ENCODE data around the gene FUBP3. TPM values are rescaled to one million over a fixed set of nuclear protein-coding genes. Genes with fewer than 3 reads are reported as not detected.

Gene FUBP3
- total and polyA plus RNA-seq, 2 experiments from 2014 or later, result 42.5 to 74.8 TPM

GRCh38 chr9:130662099-130662969 lies 83.0 kb downstream of the FUBP3 start:
- TF ChIP-seq POLR2AphosphoS5 (IDR thresholded peaks at IDR 0.05; ENCODE audit: low read depth) (no peak), EZH2 (IDR thresholded peaks at IDR 0.05; ENCODE audit: low read depth, unreplicated experiment) (peak; percentile 71), CREB1 (CRISPR knock-in tag; IDR thresholded peaks at IDR 0.05; ENCODE audit: low read depth) (no peak), CTCF (conservative IDR thresholded peaks at IDR 0.05; ENCODE audit: low read depth in 2 of 2) (peak; percentile 27 to 60; a peak in 3 of 4 replicates), EZH2phosphoT487 (IDR thresholded peaks at IDR 0.05; ENCODE audit: unreplicated experiment) (peak; percentile 25)
- peak overlapping the region; percentile 83 for H2AFZ ChIP-seq
- no peaks in the 10 kb centered on the region for H3K9me2 ChIP-seq (ENCODE audit: insufficient read depth)
- H3K36me3 ChIP-seq (ENCODE audit: insufficient read depth), result no peaks in the 10 kb centered on the region
- ATAC-seq, result peak; percentile 2
- peak overlapping the region; percentile 67 for H3K4me3 ChIP-seq
- peak; percentile 61 for DNase-seq (ENCODE audit: low spot score)
- H3K27me3 Mint-ChIP-seq (ENCODE audit: insufficient read depth, low read depth, poor library complexity), result peaks cover 97% of the 10 kb centered on the region
- no peak overlapping the region for H3K27ac ChIP-seq (ENCODE audit: low read depth)
- H3K27me3 ChIP-seq (ENCODE audit: insufficient read depth), result peaks cover 100% of the 10 kb centered on the region
- peak overlapping the region; percentile 90 for H3K4me2 ChIP-seq
- H3K4me1 Mint-ChIP-seq, result peaks cover 17% of the 10 kb centered on the region
- H4K20me1 ChIP-seq (replicated peaks; ENCODE audit: insufficient read depth), result no peaks in the 10 kb centered on the region
- no peaks in the 10 kb centered on the region for H3K79me2 ChIP-seq (replicated peaks; ENCODE audit: insufficient read depth)
- peaks cover 23% of the 10 kb centered on the region for H3K4me1 ChIP-seq (ENCODE audit: insufficient read depth)
- H3K4me3 Mint-ChIP-seq, result peak overlapping the region; percentile 62
- 0 out of 2 replicates have a peak, but pooled peaks cover 3% of the 10 kb centered on the region for H3F3A ChIP-seq (replicated peaks; ENCODE audit: low read depth)
- peaks cover 6% of the 10 kb centered on the region; the same call in 2 of the 3 replicates for H3K36me3 Mint-ChIP-seq (ENCODE audit: low read depth)
- peaks cover 19% of the 10 kb centered on the region for H3K9me3 Mint-ChIP-seq
- no peak overlapping the region for H3K27ac Mint-ChIP-seq

- no peak for ATAC-seq
- H4K20me1 ChIP-seq (replicated peaks; ENCODE audit: insufficient read depth), result no peaks in the 10 kb centered on the region
- H3K79me2 ChIP-seq (replicated peaks; ENCODE audit: insufficient read depth), result no peaks in the 10 kb centered on the region
- H3K27me3 ChIP-seq (ENCODE audit: insufficient read depth), result peaks cover 100% of the 10 kb centered on the region
- Mint-ChIP-seq H3K9me3 (peaks cover 19% of the 10 kb centered on the region), H3K36me3 (ENCODE audit: low read depth) (peaks cover 6% of the 10 kb centered on the region; the same call in 2 of the 3 replicates), H3K4me3 (peak overlapping the region; percentile 62), H3K27ac (no peak overlapping the region), H3K4me1 (peaks cover 17% of the 10 kb centered on the region), H3K27me3 (ENCODE audit: insufficient read depth, low read depth, poor library complexity) (peaks cover 97% of the 10 kb centered on the region)
- peak overlapping the region; percentile 67 for H3K4me3 ChIP-seq
- DNase-seq (ENCODE audit: low spot score), result peak; percentile 51
- no peaks in the 10 kb centered on the region for H3K36me3 ChIP-seq (ENCODE audit: insufficient read depth)
- peak; percentile 98 for TF ChIP-seq EZH2 (IDR thresholded peaks at IDR 0.05; ENCODE audit: low read depth, unreplicated experiment)
- TF ChIP-seq ZNF331 (CRISPR knock-in tag; IDR thresholded peaks at IDR 0.05; ENCODE audit: low read depth), result no peak
- TF ChIP-seq EZH2phosphoT487 (IDR thresholded peaks at IDR 0.05; ENCODE audit: unreplicated experiment), result peak; percentile 66
- H3K9me2 ChIP-seq (ENCODE audit: insufficient read depth), result no peaks in the 10 kb centered on the region
- H3F3A ChIP-seq (replicated peaks; ENCODE audit: low read depth), result 0 out of 2 replicates have a peak, but pooled peaks cover 3% of the 10 kb centered on the region
- peak overlapping the region; percentile 90 for H3K4me2 ChIP-seq
- H2AFZ ChIP-seq, result peak overlapping the region; percentile 83
- peaks cover 23% of the 10 kb centered on the region for H3K4me1 ChIP-seq (ENCODE audit: insufficient read depth)
- no peak overlapping the region for H3K27ac ChIP-seq (ENCODE audit: low read depth)
These were observed 83.5 kb downstream of the FUBP3 start for GRCh38 chr9:130662970-130663257.
